Measurements from ENCODE around the gene CHST7.

- TF ChIP-seq POLR2A (IDR thresholded peaks at IDR 0.05) (no peak), CTCF (IDR thresholded peaks at IDR 0.05) (no peak)
Measured at GRCh38 chrX:46630141-46630540, 56.6 kb downstream of the CHST7 start.
